GM10248 (cell line): ENCODE results near the gene GNAS-AS1.

Source experiments
- CTCF ChIA-PET: fragments of 300-600 bp; sonication (Branson Sonifier 250); formaldehyde crosslinking; extraction: SDS; loops from one replicate; lab custom pipeline; 2021; ENCODE audit warnings: antibody characterized with exemption; lab: Yijun Ruan, JAX
- POLR2A ChIA-PET: fragments of 350-650 bp; sonication (Branson Sonifier 250); formaldehyde crosslinking; extraction: SDS; loops from one replicate; lab custom pipeline; 2020; ENCODE audit warnings: antibody characterized with exemption; lab: Yijun Ruan, JAX
- DNase-seq: peaks from one replicate; pipeline ENCODE4 v3.0.0; 2012; ENCODE audit errors: extremely low spot score
- TF ChIP-seq, protein P1 (sequence below): IDR thresholded peaks from 2 replicates; pipeline ENCODE4 v1.5.1; 2012; ENCODE audit warnings: mild to moderate bottlenecking, low read depth; ENCODE audit errors: extremely low read depth, missing control alignments, control extremely low read depth

Gene GNAS-AS1

DNA sequence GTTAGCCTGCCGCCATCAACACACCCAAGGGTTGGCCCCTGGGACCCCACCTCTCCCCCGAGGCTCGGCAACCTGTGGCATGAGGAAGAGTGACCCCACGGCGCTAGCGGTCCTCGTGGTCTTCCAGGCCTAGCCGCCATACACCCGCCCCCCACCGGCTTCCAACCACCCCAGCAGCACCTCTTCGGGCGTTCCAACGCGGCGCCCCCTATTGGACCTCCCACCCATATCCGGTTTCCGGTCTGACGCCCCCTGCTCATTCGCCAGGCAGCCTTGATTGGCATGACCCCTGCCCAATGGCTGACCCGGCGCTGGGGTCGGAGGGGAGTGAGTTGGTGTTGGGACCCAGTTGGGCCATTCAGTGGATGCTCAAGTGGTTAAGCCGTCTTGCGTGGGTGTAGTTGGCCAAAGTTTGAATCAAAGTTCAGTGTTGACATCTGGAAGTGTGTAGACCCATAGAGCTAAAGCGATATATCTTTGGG lies at the start of gene GNAS-AS1:
GNAS-AS1 (minus strand) TSS at position 210 of the 482 bp plus-strand sequence.
- peak; percentile 94 for DNase-seq
- CTCF ChIA-PET: interaction anchor here (1.1 to 2.8 kb wide), 3 partner anchors 16 to 554 kb away, joined by 3 to 11 read pairs (median 5); partner anchors contain the start of gene STX16

DNA sequence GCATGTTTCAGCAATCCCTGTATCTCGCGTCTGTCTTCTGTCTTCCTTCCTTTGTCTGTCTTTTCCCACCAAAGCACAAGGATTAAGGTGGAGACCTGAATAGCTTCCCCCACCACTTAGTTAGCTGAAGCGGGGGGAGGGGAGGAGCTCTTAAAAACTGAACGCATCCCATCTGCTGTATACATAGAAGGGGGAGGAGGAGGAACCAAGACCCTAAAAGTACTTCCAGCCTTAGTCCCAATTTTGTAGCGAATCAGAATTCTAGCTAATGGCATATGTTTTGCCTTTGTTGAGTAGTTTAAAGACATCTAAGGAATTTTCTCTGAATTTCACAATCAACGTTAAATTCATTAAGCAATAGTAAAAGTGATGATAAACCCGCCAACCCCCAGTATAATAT lies 49.7 kb upstream of the GNAS-AS1 start:
- DNase-seq: no peak
- POLR2A ChIA-PET: interaction anchor here (0.8 kb wide), 1 partner anchor 78 kb away, joined by 3 read pairs; no protein-coding TSS in a partner anchor
- TF ChIP-seq, protein P1, sequence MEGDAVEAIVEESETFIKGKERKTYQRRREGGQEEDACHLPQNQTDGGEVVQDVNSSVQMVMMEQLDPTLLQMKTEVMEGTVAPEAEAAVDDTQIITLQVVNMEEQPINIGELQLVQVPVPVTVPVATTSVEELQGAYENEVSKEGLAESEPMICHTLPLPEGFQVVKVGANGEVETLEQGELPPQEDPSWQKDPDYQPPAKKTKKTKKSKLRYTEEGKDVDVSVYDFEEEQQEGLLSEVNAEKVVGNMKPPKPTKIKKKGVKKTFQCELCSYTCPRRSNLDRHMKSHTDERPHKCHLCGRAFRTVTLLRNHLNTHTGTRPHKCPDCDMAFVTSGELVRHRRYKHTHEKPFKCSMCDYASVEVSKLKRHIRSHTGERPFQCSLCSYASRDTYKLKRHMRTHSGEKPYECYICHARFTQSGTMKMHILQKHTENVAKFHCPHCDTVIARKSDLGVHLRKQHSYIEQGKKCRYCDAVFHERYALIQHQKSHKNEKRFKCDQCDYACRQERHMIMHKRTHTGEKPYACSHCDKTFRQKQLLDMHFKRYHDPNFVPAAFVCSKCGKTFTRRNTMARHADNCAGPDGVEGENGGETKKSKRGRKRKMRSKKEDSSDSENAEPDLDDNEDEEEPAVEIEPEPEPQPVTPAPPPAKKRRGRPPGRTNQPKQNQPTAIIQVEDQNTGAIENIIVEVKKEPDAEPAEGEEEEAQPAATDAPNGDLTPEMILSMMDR: no peak
- CTCF ChIA-PET: interaction anchor here (0.6 to 1.6 kb wide), 4 partner anchors 8 to 75 kb away, joined by 3 to 4 read pairs (median 3); no protein-coding TSS in a partner anchor

More for the DNA sequence above, at the start of gene GNAS-AS1:
- TF ChIP-seq, protein P1: peak; percentile 9
- POLR2A ChIA-PET: interaction anchor here (0.9 kb wide), 1 partner anchor 39 kb away, joined by 6 read pairs; no protein-coding TSS in a partner anchor

DNA sequence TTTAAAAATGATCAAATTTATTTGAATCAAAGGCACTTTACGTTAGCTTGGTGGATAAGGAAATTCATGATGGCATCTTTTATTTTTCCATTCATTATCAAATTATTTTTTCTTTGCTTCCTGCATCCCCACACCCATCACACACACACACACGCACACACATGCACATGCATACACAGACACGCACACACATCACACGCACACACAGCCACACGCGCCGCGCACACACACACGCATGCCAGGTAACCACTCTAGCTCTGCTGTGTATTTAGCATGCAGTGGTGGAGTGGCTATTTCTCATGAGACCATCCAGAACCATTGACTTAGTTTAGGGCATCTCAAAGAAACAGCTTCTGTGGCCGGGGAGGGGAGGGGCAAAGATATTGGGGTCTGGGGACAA lies 48.8 kb upstream of the GNAS-AS1 start:
- no peak for DNase-seq
- POLR2A ChIA-PET: no interaction called here
- CTCF ChIA-PET: interaction anchor here (1.4 to 1.9 kb wide), 3 partner anchors 9 to 58 kb away, joined by 3 to 4 read pairs (median 4); no protein-coding TSS in a partner anchor
- TF ChIP-seq, protein P1: no peak

GRCh38 chr20:58898629-58899408 lies 48.1 kb upstream of the GNAS-AS1 start:
- ChIA-PET CTCF (interaction anchor here (1.0 to 1.9 kb wide), 3 partner anchors 9 to 59 kb away, joined by 3 to 4 read pairs (median 4); no protein-coding TSS in a partner anchor), POLR2A (interaction anchor here (0.5 to 1.1 kb wide), 2 partner anchors 10 to 436 kb away, joined by 4 to 7 read pairs; no protein-coding TSS in a partner anchor)

DNA sequence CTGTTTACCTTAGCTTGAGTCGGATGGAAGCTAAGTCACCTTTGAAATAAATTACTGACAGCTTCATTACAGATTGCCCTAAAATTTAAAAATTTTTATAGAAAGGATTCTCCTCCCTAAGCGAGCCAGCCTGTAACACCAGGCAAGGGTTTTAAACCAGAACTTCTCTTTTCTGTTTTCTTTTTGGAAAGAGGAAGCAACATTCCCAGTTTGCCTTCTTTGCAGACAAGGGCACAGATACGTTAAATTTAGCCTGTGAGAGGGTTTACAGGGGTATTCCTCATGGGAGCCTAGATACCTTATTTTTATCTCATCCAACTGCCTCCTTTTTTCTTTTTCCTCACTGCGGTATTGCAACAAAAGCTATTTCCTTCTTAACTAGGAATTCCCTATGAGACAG lies 46.8 kb upstream of the GNAS-AS1 start:
- CTCF ChIA-PET: interaction anchor here (1.1 kb wide), 1 partner anchor 10 kb away, joined by 7 read pairs; no protein-coding TSS in a partner anchor
- no peak for DNase-seq
- TF ChIP-seq, protein P1: no peak
- POLR2A ChIA-PET: interaction anchor here (1.1 to 1.7 kb wide), 2 partner anchors 9 to 10 kb away, joined by 4 to 5 read pairs; no protein-coding TSS in a partner anchor

More at GRCh38 chr20:58898629-58899408, 48.1 kb upstream of the GNAS-AS1 start:
- no peak for DNase-seq
- TF ChIP-seq, protein P1: no peak

- DNase-seq: no peak
- ChIA-PET CTCF (interaction anchor here (1.1 kb wide), 1 partner anchor 10 kb away, joined by 7 read pairs; no protein-coding TSS in a partner anchor), POLR2A (interaction anchor here (1.7 kb wide), 1 partner anchor 11 kb away, joined by 5 read pairs; no protein-coding TSS in a partner anchor)
- TF ChIP-seq, protein P1: no peak
Observed at GRCh38 chr20:58896820-58897219, 46.1 kb upstream of the GNAS-AS1 start.
